Activated CD4-positive, alpha-beta T cell treated with anti-CD3 and anti-CD28 coated beads, Interleukin-2, amount 10 ng/mL, durations not matched to agents 24 days and 14 days (primary cell): ENCODE results near the gene METAP1D. TPM values are rescaled to one million over a fixed set of nuclear protein-coding genes. Genes with fewer than 3 reads are reported as not detected.

Source experiments
- DNase-seq: peaks from one replicate; pipeline ENCODE4 v3.0.0; 2022
- H3K27ac Mint-ChIP-seq: one replicate; pipeline ENCODE4 v1.8.0; 2022; ENCODE audit warnings: mild to moderate bottlenecking, mixed read lengths
- H3K27me3 Mint-ChIP-seq: one replicate; pipeline ENCODE4 v1.8.0; 2022; ENCODE audit warnings: mixed read lengths
- H3K36me3 Mint-ChIP-seq: one replicate; pipeline ENCODE4 v1.8.0; 2022; ENCODE audit warnings: low read depth, mild to moderate bottlenecking, mixed read lengths
- H3K4me1 Mint-ChIP-seq: one replicate; pipeline ENCODE4 v1.8.0; 2021; ENCODE audit warnings: mixed read lengths
- H3K4me3 Mint-ChIP-seq: one replicate; pipeline ENCODE4 v1.8.0; 2022; ENCODE audit warnings: mild to moderate bottlenecking, moderate library complexity, mixed read lengths
- H3K9me3 Mint-ChIP-seq: one replicate; pipeline ENCODE4 v1.8.0; 2021; ENCODE audit warnings: mixed read lengths
- intact Hi-C: fragments of 100-400 bp; cut with micrococcal nuclease; formaldehyde crosslinking; loops from one replicate; pipeline ENCODE4 v1.15.1; 2023
- total RNA-seq: library from RNA; stranded (reverse); gene quantifications from 2 replicates; pipeline ENCODE4 v1.2.3, GENCODE V29; 2022

METAP1D gene
- total RNA-seq, 1 donor from 2014 or later, result 8.1 TPM

- intact Hi-C loops, result loop anchor here (5.0 kb wide), 1 partner anchor 338 kb away; no protein-coding TSS in a partner anchor
- Mint-ChIP-seq H3K4me3 (no peak overlapping the region), H3K27me3 (peaks cover 8% of the 10 kb centered on the region), H3K4me1 (no peaks in the 10 kb centered on the region), H3K27ac (no peak overlapping the region), H3K36me3 (no peaks in the 10 kb centered on the region), H3K9me3 (no peaks in the 10 kb centered on the region)
- DNase-seq, result no peak
These were observed 129.7 kb downstream of the METAP1D start for GRCh38 chr2:172129404-172129803.

Other genes with a start within 250 kb of the METAP1D start
- 30.9 and 34.3 TPM in 2 replicates for gene SLC25A12, start 105.7 kb upstream of the METAP1D start, total RNA-seq
- 74.6 and 77.1 TPM in 2 replicates for gene HAT1, start 77.5 kb upstream of the METAP1D start, total RNA-seq
- gene DLX1, start 85.6 kb downstream of the METAP1D start, total RNA-seq, result not detected in 2 replicates
- gene DLX2, start 102.9 kb downstream of the METAP1D start, total RNA-seq, result 0.26 TPM in 1 of 2 replicates, not detected in the other